ENCODE data around the gene ZNF141. TPM values are rescaled to one million over a fixed set of nuclear protein-coding genes. Genes with fewer than 3 reads are reported as not detected.

ZNF141 gene
- total RNA-seq, 1 experiment from 2014 or later: 133 TPM

GRCh38 chr4:314296-314903 lies 23.2 kb upstream of the ZNF141 start:
- Histone ChIP-seq H3K79me2 (ENCODE audit: low read length) (no peaks in the 10 kb centered on the region), H3K36me3 (ENCODE audit: insufficient read depth, low read length) (peaks cover 13% of the 10 kb centered on the region; the same call in 1 of the 2 replicates), H4K20me1 (ENCODE audit: insufficient read depth, low read depth, low read length) (no peaks in the 10 kb centered on the region), H3K9me3 (ENCODE audit: low read length) (peaks cover 19% of the 10 kb centered on the region), H3K9me2 (replicated peaks; ENCODE audit: insufficient read depth, low read length) (no peaks in the 10 kb centered on the region), H3K27me3 (ENCODE audit: low read length) (no peaks in the 10 kb centered on the region), H3K27ac (ENCODE audit: low read length) (peak overlapping the region; percentile 94), H3K4me2 (ENCODE audit: low read depth, low read length, poor library complexity, severe bottlenecking) (peak overlapping the region; percentile 35), H3K4me3 (ENCODE audit: low read length) (peak overlapping the region; percentile 26), H3K4me1 (ENCODE audit: low read length) (peaks cover 26% of the 10 kb centered on the region), H2AFZ (ENCODE audit: low read length) (no peak overlapping the region), H3K9ac (ENCODE audit: low read length) (peak overlapping the region; percentile 26)
- peak; percentile 78 for DNase-seq

GRCh38 chr4:328729-329128 lies 8.9 kb upstream of the ZNF141 start:
- H3K9me2 ChIP-seq (replicated peaks; ENCODE audit: insufficient read depth, low read length): no peaks in the 10 kb centered on the region
- no peak overlapping the region for H2AFZ ChIP-seq (ENCODE audit: low read length)
- peaks cover 3% of the 10 kb centered on the region; the same call in 1 of the 2 replicates for H3K36me3 ChIP-seq (ENCODE audit: insufficient read depth, low read length)
- peak overlapping the region; percentile 40; the same call in 1 of the 2 replicates for H3K27ac ChIP-seq (ENCODE audit: low read length)
- H3K79me2 ChIP-seq (ENCODE audit: low read length): no peaks in the 10 kb centered on the region
- H3K9me3 ChIP-seq (ENCODE audit: low read length): peaks cover 13% of the 10 kb centered on the region
- H3K27me3 ChIP-seq (ENCODE audit: low read length): no peaks in the 10 kb centered on the region
- no peak for DNase-seq
- no peak overlapping the region for H3K4me2 ChIP-seq (ENCODE audit: low read depth, low read length, poor library complexity, severe bottlenecking)
- no peak overlapping the region for H3K9ac ChIP-seq (ENCODE audit: low read length)
- no peaks in the 10 kb centered on the region for H3K4me1 ChIP-seq (ENCODE audit: low read length)
- no peak overlapping the region for H3K4me3 ChIP-seq (ENCODE audit: low read length)
- no peaks in the 10 kb centered on the region for H4K20me1 ChIP-seq (ENCODE audit: insufficient read depth, low read depth, low read length)

GRCh38 chr4:335515-335914 lies 2.1 kb upstream of the ZNF141 start:
- H3K9me3 ChIP-seq (ENCODE audit: low read length): peaks cover 24% of the 10 kb centered on the region
- no peak overlapping the region for H3K4me2 ChIP-seq (ENCODE audit: low read depth, low read length, poor library complexity, severe bottlenecking)
- H3K4me1 ChIP-seq (ENCODE audit: low read length): peaks cover 16% of the 10 kb centered on the region
- H3K36me3 ChIP-seq (ENCODE audit: insufficient read depth, low read length): peaks cover 40% of the 10 kb centered on the region
- no peak overlapping the region for H3K9ac ChIP-seq (ENCODE audit: low read length)
- H3K4me3 ChIP-seq (ENCODE audit: low read length): peak overlapping the region; percentile 96; the same call in 1 of the 2 replicates
- no peaks in the 10 kb centered on the region for H4K20me1 ChIP-seq (ENCODE audit: insufficient read depth, low read depth, low read length)
- DNase-seq: no peak
- no peaks in the 10 kb centered on the region for H3K9me2 ChIP-seq (replicated peaks; ENCODE audit: insufficient read depth, low read length)
- no peaks in the 10 kb centered on the region for H3K27me3 ChIP-seq (ENCODE audit: low read length)
- no peak overlapping the region for H2AFZ ChIP-seq (ENCODE audit: low read length)
- H3K27ac ChIP-seq (ENCODE audit: low read length): peak overlapping the region; percentile 91; the same call in 1 of the 2 replicates
- H3K79me2 ChIP-seq (ENCODE audit: low read length): peaks cover 41% of the 10 kb centered on the region

- Histone ChIP-seq H3K9me3 (ENCODE audit: low read length) (peaks cover 28% of the 10 kb centered on the region), H3K4me2 (ENCODE audit: low read depth, low read length, poor library complexity, severe bottlenecking) (peak overlapping the region; percentile 73), H3K27me3 (ENCODE audit: low read length) (no peaks in the 10 kb centered on the region), H3K9ac (ENCODE audit: low read length) (peak overlapping the region; percentile 95), H3K27ac (ENCODE audit: low read length) (peak overlapping the region; percentile 91), H3K9me2 (replicated peaks; ENCODE audit: insufficient read depth, low read length) (no peaks in the 10 kb centered on the region), H3K36me3 (ENCODE audit: insufficient read depth, low read length) (peaks cover 48% of the 10 kb centered on the region), H3K4me3 (ENCODE audit: low read length) (peak overlapping the region; percentile 96), H4K20me1 (ENCODE audit: insufficient read depth, low read depth, low read length) (no peaks in the 10 kb centered on the region), H3K4me1 (ENCODE audit: low read length) (peaks cover 16% of the 10 kb centered on the region), H2AFZ (ENCODE audit: low read length) (no peak overlapping the region), H3K79me2 (ENCODE audit: low read length) (peaks cover 49% of the 10 kb centered on the region)
- DNase-seq: no peak
Measured at GRCh38 chr4:336099-336892, 1.3 kb upstream of the ZNF141 start.

GRCh38 chr4:336893-337142 lies 796 bp upstream of the ZNF141 start:
- no peaks in the 10 kb centered on the region for H4K20me1 ChIP-seq (ENCODE audit: insufficient read depth, low read depth, low read length)
- H3K9me2 ChIP-seq (replicated peaks; ENCODE audit: insufficient read depth, low read length): no peaks in the 10 kb centered on the region
- DNase-seq: no peak
- no peaks in the 10 kb centered on the region for H3K27me3 ChIP-seq (ENCODE audit: low read length)
- H3K4me3 ChIP-seq (ENCODE audit: low read length): peak overlapping the region; percentile 96
- peaks cover 31% of the 10 kb centered on the region for H3K9me3 ChIP-seq (ENCODE audit: low read length)
- H3K27ac ChIP-seq (ENCODE audit: low read length): peak overlapping the region; percentile 91
- peaks cover 16% of the 10 kb centered on the region for H3K4me1 ChIP-seq (ENCODE audit: low read length)
- peaks cover 53% of the 10 kb centered on the region for H3K36me3 ChIP-seq (ENCODE audit: insufficient read depth, low read length)
- peak overlapping the region; percentile 95 for H3K9ac ChIP-seq (ENCODE audit: low read length)
- peak overlapping the region; percentile 73 for H3K4me2 ChIP-seq (ENCODE audit: low read depth, low read length, poor library complexity, severe bottlenecking)
- H2AFZ ChIP-seq (ENCODE audit: low read length): peak overlapping the region; percentile 83; the same call in 1 of the 2 replicates
- peaks cover 54% of the 10 kb centered on the region for H3K79me2 ChIP-seq (ENCODE audit: low read length)

GRCh38 chr4:337932-338758 lies 531 bp downstream of the ZNF141 start:
- Histone ChIP-seq H3K36me3 (ENCODE audit: insufficient read depth, low read length) (peaks cover 67% of the 10 kb centered on the region), H3K4me3 (ENCODE audit: low read length) (peak overlapping the region; percentile 96), H2AFZ (ENCODE audit: low read length) (no peak overlapping the region), H3K4me2 (ENCODE audit: low read depth, low read length, poor library complexity, severe bottlenecking) (peak overlapping the region; percentile 81), H3K27me3 (ENCODE audit: low read length) (no peaks in the 10 kb centered on the region), H4K20me1 (ENCODE audit: insufficient read depth, low read depth, low read length) (no peaks in the 10 kb centered on the region), H3K79me2 (ENCODE audit: low read length) (peaks cover 68% of the 10 kb centered on the region), H3K27ac (ENCODE audit: low read length) (peak overlapping the region; percentile 79), H3K4me1 (ENCODE audit: low read length) (peaks cover 16% of the 10 kb centered on the region), H3K9me3 (ENCODE audit: low read length) (peaks cover 37% of the 10 kb centered on the region), H3K9me2 (replicated peaks; ENCODE audit: insufficient read depth, low read length) (no peaks in the 10 kb centered on the region), H3K9ac (ENCODE audit: low read length) (peak overlapping the region; percentile 94)
- DNase-seq: peak; percentile 58

GRCh38 chr4:338759-339097 lies 1.1 kb downstream of the ZNF141 start:
- Histone ChIP-seq H3K27ac (ENCODE audit: low read length) (peak overlapping the region; percentile 79), H3K9me2 (replicated peaks; ENCODE audit: insufficient read depth, low read length) (no peaks in the 10 kb centered on the region), H3K4me1 (ENCODE audit: low read length) (peaks cover 16% of the 10 kb centered on the region), H3K27me3 (ENCODE audit: low read length) (no peaks in the 10 kb centered on the region), H3K36me3 (ENCODE audit: insufficient read depth, low read length) (peaks cover 69% of the 10 kb centered on the region), H3K4me2 (ENCODE audit: low read depth, low read length, poor library complexity, severe bottlenecking) (peak overlapping the region; percentile 81), H4K20me1 (ENCODE audit: insufficient read depth, low read depth, low read length) (no peaks in the 10 kb centered on the region), H3K9me3 (ENCODE audit: low read length) (peaks cover 38% of the 10 kb centered on the region), H2AFZ (ENCODE audit: low read length) (no peak overlapping the region), H3K9ac (ENCODE audit: low read length) (peak overlapping the region; percentile 94), H3K79me2 (ENCODE audit: low read length) (peaks cover 71% of the 10 kb centered on the region), H3K4me3 (ENCODE audit: low read length) (peak overlapping the region; percentile 96)
- no peak for DNase-seq

GRCh38 chr4:340011-340410 lies 2.4 kb downstream of the ZNF141 start:
- H3K4me1 ChIP-seq (ENCODE audit: low read length): peaks cover 16% of the 10 kb centered on the region
- no peak overlapping the region for H3K27ac ChIP-seq (ENCODE audit: low read length)
- no peak overlapping the region; the same call in 1 of the 2 replicates for H3K4me3 ChIP-seq (ENCODE audit: low read length)
- H3K9me3 ChIP-seq (ENCODE audit: low read length): peaks cover 39% of the 10 kb centered on the region
- peaks cover 80% of the 10 kb centered on the region for H3K79me2 ChIP-seq (ENCODE audit: low read length)
- H3K27me3 ChIP-seq (ENCODE audit: low read length): no peaks in the 10 kb centered on the region
- peaks cover 71% of the 10 kb centered on the region for H3K36me3 ChIP-seq (ENCODE audit: insufficient read depth, low read length)
- H3K9me2 ChIP-seq (replicated peaks; ENCODE audit: insufficient read depth, low read length): no peaks in the 10 kb centered on the region
- H3K4me2 ChIP-seq (ENCODE audit: low read depth, low read length, poor library complexity, severe bottlenecking): no peak overlapping the region
- no peak overlapping the region for H3K9ac ChIP-seq (ENCODE audit: low read length)
- H4K20me1 ChIP-seq (ENCODE audit: insufficient read depth, low read depth, low read length): no peaks in the 10 kb centered on the region
- no peak overlapping the region for H2AFZ ChIP-seq (ENCODE audit: low read length)
- no peak for DNase-seq
